ENCODE measurements around the gene ADRA2B. TPM values are rescaled to one million over a fixed set of nuclear protein-coding genes. Genes with fewer than 3 reads are reported as not detected.
A peak's percentile ranks its signal among the peaks of the same experiment; 100 is the strongest.

The ADRA2B gene
- total RNA-seq, 1 experiment from 2014 or later = 4.7 TPM

- Mint-ChIP-seq H3K27me3 (ENCODE audit: low read depth) (peaks cover 35% of the 10 kb centered on the region), H3K4me3 (peak within 1 kb of the TSS; percentile 76), H3K36me3 (no peaks in the 10 kb centered on the region), H3K9me3 (no peaks in the 10 kb centered on the region), H3K4me1 (peaks cover 25% of the 10 kb centered on the region), H3K27ac (no peak within 1 kb of the TSS)
- peak; percentile 38 for ATAC-seq
- peak; percentile 54 for DNase-seq (ENCODE audit: low spot score)
- ChIA-PET POLR2A (no interaction called here), CTCF (interaction anchor here (1.2 to 9.4 kb wide), 6 partner anchors 21 to 153 kb away, joined by 3 to 214 read pairs (median 4); no protein-coding TSS in a partner anchor)
- TF ChIP-seq NFE2L1 (CRISPR knock-in tag; IDR thresholded peaks at IDR 0.05) = peak; percentile 88
- no peak for TF ChIP-seq CTCF (IDR thresholded peaks at IDR 0.05)
- peak; percentile 64 for TF ChIP-seq ZNF219 (CRISPR knock-in tag; IDR thresholded peaks at IDR 0.05; ENCODE audit: borderline replicate concordance)
- no peak for TF ChIP-seq HMGXB4 (CRISPR knock-in tag; IDR thresholded peaks at IDR 0.05)
- TF ChIP-seq MAX (CRISPR knock-in tag; IDR thresholded peaks at IDR 0.05) = peak; percentile 83; the same call in 1 of the 2 replicates
- peak; percentile 82 for TF ChIP-seq JUN (CRISPR knock-in tag; IDR thresholded peaks at IDR 0.05)
- TF ChIP-seq ATF1 (CRISPR knock-in tag; IDR thresholded peaks at IDR 0.05) = no peak; the same call in 1 of the 2 replicates
- TF ChIP-seq ZBTB21 (CRISPR knock-in tag; IDR thresholded peaks at IDR 0.05; ENCODE audit: borderline replicate concordance) = 0 out of 2 replicates have a peak, but pooled peaks have one; percentile 37
- peak; percentile 91; the same call in 1 of the 2 replicates for TF ChIP-seq E2F1 (CRISPR knock-in tag; IDR thresholded peaks at IDR 0.05)
- TF ChIP-seq USF1 (CRISPR knock-in tag; IDR thresholded peaks at IDR 0.05) = peak; percentile 74; the same call in 1 of the 2 replicates
- peak; percentile 55 for TF ChIP-seq USF2 (CRISPR knock-in tag; IDR thresholded peaks at IDR 0.05)
- TF ChIP-seq MLX (CRISPR knock-in tag; IDR thresholded peaks at IDR 0.05) = peak; percentile 18; the same call in 1 of the 2 replicates
- no peak for TF ChIP-seq CDX4 (CRISPR knock-in tag; IDR thresholded peaks at IDR 0.05; ENCODE audit: borderline replicate concordance)
- TF ChIP-seq GABPB1 (CRISPR knock-in tag; IDR thresholded peaks at IDR 0.05) = no peak
- peak; percentile 91; the same call in 1 of the 2 replicates for TF ChIP-seq CBFB (CRISPR knock-in tag; IDR thresholded peaks at IDR 0.05; ENCODE audit: low read depth)
- 0 out of 2 replicates have a peak, but pooled peaks have one; percentile 68 for TF ChIP-seq SMAD3 (CRISPR knock-in tag; IDR thresholded peaks at IDR 0.05; ENCODE audit: borderline replicate concordance)
- TF ChIP-seq KAT7 (CRISPR knock-in tag; IDR thresholded peaks at IDR 0.05; ENCODE audit: borderline replicate concordance) = peak; percentile 75; the same call in 1 of the 2 replicates
- peak; percentile 95 for TF ChIP-seq TEAD1 (CRISPR knock-in tag; IDR thresholded peaks at IDR 0.05)
- TF ChIP-seq CREM (CRISPR knock-in tag; IDR thresholded peaks at IDR 0.05) = peak; percentile 68; the same call in 1 of the 2 replicates
- peak; percentile 86; the same call in 1 of the 2 replicates for TF ChIP-seq E2F4 (CRISPR knock-in tag; IDR thresholded peaks at IDR 0.05; ENCODE audit: borderline replicate concordance, low read depth)
- TF ChIP-seq ZNF416 (CRISPR knock-in tag; IDR thresholded peaks at IDR 0.05) = no peak
- no peak for TF ChIP-seq PRRX2 (CRISPR knock-in tag; IDR thresholded peaks at IDR 0.05)
- peak; percentile 63; the same call in 1 of the 2 replicates for TF ChIP-seq ZNF263 (CRISPR knock-in tag; IDR thresholded peaks at IDR 0.05; ENCODE audit: low read depth)
- TF ChIP-seq FOXJ3 (CRISPR knock-in tag; IDR thresholded peaks at IDR 0.05; ENCODE audit: borderline replicate concordance) = no peak
- peak; percentile 95 for TF ChIP-seq IRF1 (CRISPR knock-in tag; IDR thresholded peaks at IDR 0.05)
- peak; percentile 97 for TF ChIP-seq TCF7 (CRISPR knock-in tag; IDR thresholded peaks at IDR 0.05; ENCODE audit: low read depth)
Measured at GRCh38 chr2:96145036-96145847, 28.9 kb upstream of the ADRA2B start, which contains the start of gene DUSP2. TSS of gene DUSP2 (minus strand) at chr2:96145440. CDS start at chr2:96145354, 86 bp downstream.

All from WTC11 (cell line).